HEK293 (cell line): Measurements from ENCODE around the gene RBFOX1.
A peak's percentile ranks its signal among the peaks of the same experiment; 100 is the strongest.

Source experiments
- CTCF ChIA-PET: fragments of 350-600 bp; formaldehyde crosslinking; extraction: SDS; loops from one replicate; lab custom pipeline; 2021; ENCODE audit warnings: antibody characterized with exemption; lab: Yijun Ruan, JAX
- POLR2A ChIA-PET: fragments of 300-600 bp; formaldehyde crosslinking; extraction: SDS; loops from one replicate; lab custom pipeline; 2020; ENCODE audit warnings: antibody characterized with exemption, inconsistent platforms; lab: Yijun Ruan, JAX
- H3K27ac ChIP-seq: fragments of 200-500 bp; sonication (Bioruptor generic); 2 replicates; pipeline ENCODE4 v1.5.1; 2014; ENCODE audit warnings: low read depth, low read length, control low read depth, inconsistent platforms; ENCODE audit errors: extremely low read depth
- H3K36me3 ChIP-seq, 2 experiments: fragments of 200-500 bp in 1 of 2; sonication (Bioruptor generic) in 1 of 2; 1 replicate in 1 of 2; 2 replicates in 1 of 2; pipeline ENCODE4 v1.5.1; 2014 to 2017; ENCODE audit warnings: inconsistent platforms in 2 of 2, low read length in 2 of 2; ENCODE audit not compliant: control insufficient read depth in 2 of 2, insufficient read depth in 1 of 2
- H3K4me1 ChIP-seq: fragments of 200-500 bp; sonication (Bioruptor generic); 2 replicates; pipeline ENCODE4 v1.5.1; 2014; ENCODE audit warnings: mild to moderate bottlenecking, low read length, inconsistent platforms; ENCODE audit not compliant: control insufficient read depth, insufficient read depth
- H3K4me3 ChIP-seq: 2 replicates; pipeline ENCODE4 v1.5.1; 2011; ENCODE audit warnings: low read depth, mild to moderate bottlenecking, control low read depth, low read length, moderate library complexity
- H3K9me3 ChIP-seq: fragments of 200-500 bp; sonication (Bioruptor generic); 2 replicates; pipeline ENCODE4 v1.5.1; 2014; ENCODE audit warnings: low read depth, low read length, inconsistent platforms; ENCODE audit not compliant: control insufficient read depth, insufficient read depth
- EGR2 ChIP-seq: fragments of 450-650 bp; formaldehyde crosslinking; IDR thresholded peaks from 2 replicates; pipeline ENCODE4 v1.5.1; 2016; ENCODE audit warnings: low read depth, missing biosample characterization, missing genetic modification characterization
- IKZF3 ChIP-seq: fragments of 450-650 bp; IDR thresholded peaks from 2 replicates; pipeline ENCODE4 v1.5.0; 2018; ENCODE audit warnings: missing biosample characterization, mild to moderate bottlenecking, missing genetic modification characterization, moderate library complexity
- KLF1 ChIP-seq: fragments of 450-650 bp; formaldehyde crosslinking; IDR thresholded peaks from 2 replicates; pipeline ENCODE4 v1.5.1; 2016; ENCODE audit warnings: missing biosample characterization, missing genetic modification characterization
- KLF7 ChIP-seq: fragments of 450-650 bp; formaldehyde crosslinking; IDR thresholded peaks from 2 replicates; pipeline ENCODE4 v1.5.1; 2016; ENCODE audit warnings: missing biosample characterization, missing genetic modification characterization, borderline replicate concordance
- KLF8 ChIP-seq: fragments of 450-650 bp; formaldehyde crosslinking; IDR thresholded peaks from 2 replicates; pipeline ENCODE4 v1.5.1; 2016; ENCODE audit warnings: missing biosample characterization, missing genetic modification characterization
- TRIM28 ChIP-seq: IDR thresholded peaks from 2 replicates; pipeline ENCODE4 v1.6.1; 2011; ENCODE audit warnings: low read length, control low read depth, borderline replicate concordance
- ZFHX2 ChIP-seq: fragments of 450-650 bp; formaldehyde crosslinking; conservative IDR thresholded peaks from 2 replicates; pipeline ENCODE4 v1.5.1; 2016; ENCODE audit warnings: missing biosample characterization, missing genetic modification characterization
- ZFP41 ChIP-seq: fragments of 450-650 bp; formaldehyde crosslinking; IDR thresholded peaks from 2 replicates; pipeline ENCODE4 v1.5.1; 2016; ENCODE audit warnings: missing biosample characterization, missing genetic modification characterization, borderline replicate concordance
- ZNF146 ChIP-seq: fragments of 450-650 bp; formaldehyde crosslinking; IDR thresholded peaks from 2 replicates; pipeline ENCODE4 v1.5.1; 2016; ENCODE audit warnings: missing biosample characterization, missing genetic modification characterization
- ZNF2 ChIP-seq: fragments of 450-650 bp; formaldehyde crosslinking; IDR thresholded peaks from 2 replicates; pipeline ENCODE4 v1.5.1; 2016; ENCODE audit warnings: missing biosample characterization, missing genetic modification characterization
- ZNF292 ChIP-seq: fragments of 450-650 bp; formaldehyde crosslinking; IDR thresholded peaks from 2 replicates; pipeline ENCODE4 v1.5.1; 2016; ENCODE audit warnings: low read depth, missing biosample characterization, missing genetic modification characterization, borderline replicate concordance
- ZNF404 ChIP-seq: fragments of 450-650 bp; formaldehyde crosslinking; IDR thresholded peaks from 2 replicates; pipeline ENCODE4 v1.5.1; 2017; ENCODE audit warnings: missing biosample characterization, missing genetic modification characterization
- ZNF416 ChIP-seq: fragments of 450-650 bp; formaldehyde crosslinking; IDR thresholded peaks from 2 replicates; pipeline ENCODE4 v1.5.1; 2016; ENCODE audit warnings: missing biosample characterization, missing genetic modification characterization
- ZNF423 ChIP-seq: fragments of 450-650 bp; formaldehyde crosslinking; IDR thresholded peaks from 2 replicates; pipeline ENCODE4 v1.5.1; 2016; ENCODE audit warnings: missing biosample characterization, missing genetic modification characterization
- ZNF521 ChIP-seq: fragments of 450-650 bp; formaldehyde crosslinking; IDR thresholded peaks from 2 replicates; pipeline ENCODE4 v1.5.1; 2017; ENCODE audit warnings: missing biosample characterization, mild to moderate bottlenecking, missing genetic modification characterization
- ZNF561 ChIP-seq: fragments of 450-650 bp; IDR thresholded peaks from 2 replicates; pipeline ENCODE4 v1.5.1; 2018; ENCODE audit warnings: missing biosample characterization, missing genetic modification characterization, borderline replicate concordance
- ZNF623 ChIP-seq: fragments of 450-650 bp; formaldehyde crosslinking; IDR thresholded peaks from 2 replicates; pipeline ENCODE4 v1.5.1; 2016; ENCODE audit warnings: missing biosample characterization, missing genetic modification characterization
- ZNF664 ChIP-seq: fragments of 450-650 bp; formaldehyde crosslinking; IDR thresholded peaks from 2 replicates; pipeline ENCODE4 v1.5.1; 2016; ENCODE audit warnings: missing biosample characterization, missing genetic modification characterization
- ZNF692 ChIP-seq: fragments of 450-650 bp; formaldehyde crosslinking; IDR thresholded peaks from 2 replicates; pipeline ENCODE4 v1.5.1; 2016; ENCODE audit warnings: missing biosample characterization, missing genetic modification characterization
- ZNF701 ChIP-seq: fragments of 450-650 bp; formaldehyde crosslinking; IDR thresholded peaks from 2 replicates; pipeline ENCODE4 v1.5.1; 2016; ENCODE audit warnings: missing biosample characterization, missing genetic modification characterization
- ZNF768 ChIP-seq: fragments of 450-650 bp; formaldehyde crosslinking; IDR thresholded peaks from 2 replicates; pipeline ENCODE4 v1.5.1; 2018; ENCODE audit warnings: missing biosample characterization, mild to moderate bottlenecking, missing genetic modification characterization
- ZNF843 ChIP-seq: fragments of 450-650 bp; formaldehyde crosslinking; IDR thresholded peaks from 2 replicates; pipeline ENCODE4 v1.5.1; 2016; ENCODE audit warnings: missing biosample characterization, missing genetic modification characterization
- ZSCAN16 ChIP-seq: fragments of 450-650 bp; formaldehyde crosslinking; IDR thresholded peaks from 2 replicates; pipeline ENCODE4 v1.5.1; 2016; ENCODE audit warnings: missing biosample characterization, missing genetic modification characterization
- TF ChIP-seq, protein P1 (sequence below): fragments of 450-650 bp; formaldehyde crosslinking; IDR thresholded peaks from 2 replicates; pipeline ENCODE4 v1.5.1; 2016; ENCODE audit warnings: missing biosample characterization, missing genetic modification characterization, borderline replicate concordance

RBFOX1 gene

GRCh38 chr16:7555459-7555858, 222.8 kb downstream of the RBFOX1 start:
- CTCF ChIA-PET, result no interaction called here
- POLR2A ChIA-PET, result no interaction called here
- Histone ChIP-seq H3K36me3 (no peaks in the 10 kb centered on the region), H3K4me3 (no peak overlapping the region), H3K9me3 (no peaks in the 10 kb centered on the region), H3K27ac (no peak overlapping the region)
- TF ChIP-seq ZNF623 (tag by site-specific recombination) (peak; percentile 38; the same call in 1 of the 2 replicates), ZNF404 (tag by site-specific recombination) (no peak), ZNF701 (tag by site-specific recombination) (no peak), ZNF521 (no peak)
- TF ChIP-seq, all 188 proteins: peak for 1
- H3K4me1 ChIP-seq, result no peaks in the 10 kb centered on the region

DNA sequence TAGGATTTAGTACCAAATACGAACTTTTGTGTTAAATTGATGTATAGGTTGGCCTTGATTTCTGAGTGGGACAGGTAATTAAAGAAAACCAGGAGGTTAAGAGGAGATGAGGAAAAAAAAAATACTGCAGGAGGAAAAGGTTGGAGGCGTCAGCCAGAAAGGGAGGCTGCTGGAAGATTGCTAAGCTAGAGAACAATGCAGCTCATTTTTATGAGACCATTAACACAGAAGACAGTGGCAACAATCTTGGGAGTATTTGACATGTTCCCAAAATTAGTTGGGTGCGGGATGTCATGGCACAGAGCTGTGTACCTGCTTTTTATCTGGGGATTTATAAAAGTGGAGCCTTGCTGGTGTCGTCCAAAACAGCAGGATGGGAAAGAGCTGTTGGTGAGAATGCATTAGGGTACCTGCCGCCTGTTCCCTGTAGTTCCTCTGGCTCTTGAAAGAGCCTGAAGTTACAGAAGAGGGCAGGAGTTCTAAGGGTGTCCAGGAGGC, 229.3 kb downstream of the RBFOX1 start:
- CTCF ChIA-PET, result no interaction called here
- no peaks in the 10 kb centered on the region for H3K9me3 ChIP-seq
- no peaks in the 10 kb centered on the region for H3K4me1 ChIP-seq
- no peaks in the 10 kb centered on the region for H3K36me3 ChIP-seq
- no peak overlapping the region for H3K4me3 ChIP-seq
- POLR2A ChIA-PET, result no interaction called here
- H3K27ac ChIP-seq, result no peak overlapping the region
- TF ChIP-seq TRIM28 (no peak), KLF8 (tag by site-specific recombination) (no peak), IKZF3 (tag by site-specific recombination) (no peak), ZNF416 (no peak), ZNF843 (no peak)

GRCh38 chr16:7566360-7566759, 233.7 kb downstream of the RBFOX1 start:
- no peak for TF ChIP-seq ZNF692 (tag by site-specific recombination)
- TF ChIP-seq ZNF768 (tag by site-specific recombination), result 0 out of 2 replicates have a peak, but pooled peaks have one; percentile 23
- Histone ChIP-seq H3K4me3 (no peak overlapping the region), H3K27ac (no peak overlapping the region), H3K9me3 (no peaks in the 10 kb centered on the region), H3K36me3 (no peaks in the 10 kb centered on the region), H3K4me1 (no peaks in the 10 kb centered on the region)
- ChIA-PET CTCF (no interaction called here), POLR2A (no interaction called here)

- no peaks in the 10 kb centered on the region for H3K9me3 ChIP-seq
- H3K36me3 ChIP-seq, result no peaks in the 10 kb centered on the region
- H3K4me1 ChIP-seq, result no peaks in the 10 kb centered on the region
- CTCF ChIA-PET, result no interaction called here
- H3K4me3 ChIP-seq, result no peak overlapping the region
- POLR2A ChIA-PET, result no interaction called here
- H3K27ac ChIP-seq, result no peak overlapping the region
- TF ChIP-seq ZFP41 (tag by site-specific recombination) (no peak), ZNF146 (tag by site-specific recombination) (no peak), ZNF664 (tag by site-specific recombination) (no peak), ZNF423 (tag by site-specific recombination) (no peak), KLF1 (tag by site-specific recombination) (no peak), ZFHX2 (tag by site-specific recombination) (no peak), KLF7 (tag by site-specific recombination) (no peak), ZSCAN16 (tag by site-specific recombination) (no peak), EGR2 (tag by site-specific recombination) (no peak), ZNF292 (no peak), ZNF2 (tag by site-specific recombination) (no peak), ZNF561 (no peak)
- TF ChIP-seq, protein P1, sequence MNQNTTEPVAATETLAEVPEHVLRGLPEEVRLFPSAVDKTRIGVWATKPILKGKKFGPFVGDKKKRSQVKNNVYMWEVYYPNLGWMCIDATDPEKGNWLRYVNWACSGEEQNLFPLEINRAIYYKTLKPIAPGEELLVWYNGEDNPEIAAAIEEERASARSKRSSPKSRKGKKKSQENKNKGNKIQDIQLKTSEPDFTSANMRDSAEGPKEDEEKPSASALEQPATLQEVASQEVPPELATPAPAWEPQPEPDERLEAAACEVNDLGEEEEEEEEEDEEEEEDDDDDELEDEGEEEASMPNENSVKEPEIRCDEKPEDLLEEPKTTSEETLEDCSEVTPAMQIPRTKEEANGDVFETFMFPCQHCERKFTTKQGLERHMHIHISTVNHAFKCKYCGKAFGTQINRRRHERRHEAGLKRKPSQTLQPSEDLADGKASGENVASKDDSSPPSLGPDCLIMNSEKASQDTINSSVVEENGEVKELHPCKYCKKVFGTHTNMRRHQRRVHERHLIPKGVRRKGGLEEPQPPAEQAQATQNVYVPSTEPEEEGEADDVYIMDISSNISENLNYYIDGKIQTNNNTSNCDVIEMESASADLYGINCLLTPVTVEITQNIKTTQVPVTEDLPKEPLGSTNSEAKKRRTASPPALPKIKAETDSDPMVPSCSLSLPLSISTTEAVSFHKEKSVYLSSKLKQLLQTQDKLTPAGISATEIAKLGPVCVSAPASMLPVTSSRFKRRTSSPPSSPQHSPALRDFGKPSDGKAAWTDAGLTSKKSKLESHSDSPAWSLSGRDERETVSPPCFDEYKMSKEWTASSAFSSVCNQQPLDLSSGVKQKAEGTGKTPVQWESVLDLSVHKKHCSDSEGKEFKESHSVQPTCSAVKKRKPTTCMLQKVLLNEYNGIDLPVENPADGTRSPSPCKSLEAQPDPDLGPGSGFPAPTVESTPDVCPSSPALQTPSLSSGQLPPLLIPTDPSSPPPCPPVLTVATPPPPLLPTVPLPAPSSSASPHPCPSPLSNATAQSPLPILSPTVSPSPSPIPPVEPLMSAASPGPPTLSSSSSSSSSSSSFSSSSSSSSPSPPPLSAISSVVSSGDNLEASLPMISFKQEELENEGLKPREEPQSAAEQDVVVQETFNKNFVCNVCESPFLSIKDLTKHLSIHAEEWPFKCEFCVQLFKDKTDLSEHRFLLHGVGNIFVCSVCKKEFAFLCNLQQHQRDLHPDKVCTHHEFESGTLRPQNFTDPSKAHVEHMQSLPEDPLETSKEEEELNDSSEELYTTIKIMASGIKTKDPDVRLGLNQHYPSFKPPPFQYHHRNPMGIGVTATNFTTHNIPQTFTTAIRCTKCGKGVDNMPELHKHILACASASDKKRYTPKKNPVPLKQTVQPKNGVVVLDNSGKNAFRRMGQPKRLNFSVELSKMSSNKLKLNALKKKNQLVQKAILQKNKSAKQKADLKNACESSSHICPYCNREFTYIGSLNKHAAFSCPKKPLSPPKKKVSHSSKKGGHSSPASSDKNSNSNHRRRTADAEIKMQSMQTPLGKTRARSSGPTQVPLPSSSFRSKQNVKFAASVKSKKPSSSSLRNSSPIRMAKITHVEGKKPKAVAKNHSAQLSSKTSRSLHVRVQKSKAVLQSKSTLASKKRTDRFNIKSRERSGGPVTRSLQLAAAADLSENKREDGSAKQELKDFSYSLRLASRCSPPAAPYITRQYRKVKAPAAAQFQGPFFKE (tag by site-specific recombination), result no peak
Measured at GRCh38 chr16:7571366-7571765, 238.7 kb downstream of the RBFOX1 start.
